Transverse colon (tissue), 4 donors: ENCODE measurements around the gene MRPL48.

Experiments used
- CTCF ChIP-seq, 5 experiments: fragments of 200-600 bp in 3 of 5; fragments of 450-650 bp in 2 of 5; sonication (generic) in 3 of 5; IDR thresholded peaks; 1 replicate in 2 of 5; 2 replicates in 3 of 5; pipeline ENCODE4 v1.5.1; 2016 to 2017; ENCODE audit warnings: antibody characterized with exemption in 5 of 5, inconsistent platforms in 3 of 5, mild to moderate bottlenecking in 2 of 5, moderate library complexity in 1 of 5
- EP300 ChIP-seq: sonication (generic); formaldehyde crosslinking; IDR thresholded peaks from one replicate; pipeline ENCODE4 v1.6.1; 2017; ENCODE audit warnings: antibody characterized with exemption, low read depth
- POLR2A ChIP-seq: fragments of 450-650 bp; IDR thresholded peaks from one replicate; pipeline ENCODE4 v1.6.1; 2016; ENCODE audit warnings: antibody characterized with exemption, mild to moderate bottlenecking, moderate library complexity
- POLR2AphosphoS5 ChIP-seq, 3 donors: sonication (generic); formaldehyde crosslinking; IDR thresholded peaks; one replicate each; pipeline ENCODE4 v1.6.1; 2016; ENCODE audit warnings: antibody characterized with exemption in 3 of 3

GRCh38 chr11:73883856-73884255 lies 96.2 kb downstream of the MRPL48 start:
- TF ChIP-seq CTCF (IDR thresholded peaks at IDR 0.05) (no peak), POLR2AphosphoS5 (IDR thresholded peaks at IDR 0.05) (no peak), POLR2A (no peak), EP300 (no peak)
